Mucosa of descending colon (tissue), 3 donors: ENCODE results near the gene LENEP. TPM values are rescaled to one million over a fixed set of nuclear protein-coding genes. Genes with fewer than 3 reads are reported as not detected.

Experiments used
- ATAC-seq: fragments of 200-7000 bp; cut with Tn5 transposase; one replicate; pipeline ENCODE4 v1.9.1; 2020; ENCODE audit warnings: mild to moderate bottlenecking, moderate library complexity
- DNase-seq, 3 donors: peaks; one replicate each; pipeline ENCODE4 v3.0.0-alpha.2; 2020
- H3K36me3 ChIP-seq: fragments of 200-600 bp; one replicate; pipeline ENCODE4 v1.8.0; 2021; ENCODE audit warnings: low read depth, mild to moderate bottlenecking
- H3K4me1 ChIP-seq: fragments of 200-600 bp; one replicate; pipeline ENCODE4 v1.8.0; 2021; ENCODE audit warnings: low read depth, mild to moderate bottlenecking
- H3K4me3 ChIP-seq: fragments of 200-600 bp; one replicate; pipeline ENCODE4 v1.8.0; 2021; ENCODE audit warnings: mild to moderate bottlenecking
- H3K9me3 ChIP-seq: fragments of 200-600 bp; one replicate; pipeline ENCODE4 v1.8.0; 2021; ENCODE audit warnings: mild to moderate bottlenecking
- CTCF ChIP-seq: fragments of 200-600 bp; IDR thresholded peaks from one replicate; pipeline ENCODE4 v1.8.0; 2022; ENCODE audit warnings: antibody characterized with exemption, mild to moderate bottlenecking
- intact Hi-C, 2 donors: fragments of 100-400 bp; cut with DNase I in 1 of 2; cut with micrococcal nuclease in 1 of 2; formaldehyde crosslinking; loops; one replicate each; pipeline versions ENCODE4 v1.11.0 to v1.11.1; 2022; cut with DNase I, micrococcal nuclease
- total RNA-seq, 3 donors: library from RNA; stranded (reverse); fragmentation: NEBNext Ultra II Directional in 2 of 3; extraction: Animal tissue kit (Norgen Biotek cat#: 25700) in 2 of 3; gene quantifications; one replicate each; pipeline versions ENCODE4 v1.2.1 to v1.2.4, GENCODE V29; 2021 to 2023
- donor health status: DM: no; HTN: no; CAD: no; lungs with moderate emphysema.
- donor health status: DM: no; HTN: no; CAD: no.
- donor health status: DM: no; HTN: yes; CAD: no.

Gene LENEP
- total RNA-seq, 3 donors from 2014 or later, result 0.60 to 0.76 TPM; not detected in 1

GRCh38 chr1:154954541-154954940 lies 38.8 kb upstream of the LENEP start:
- Histone ChIP-seq H3K4me3 (no peak overlapping the region), H3K4me1 (peaks cover 39% of the 10 kb centered on the region), H3K36me3 (no peaks in the 10 kb centered on the region), H3K9me3 (no peaks in the 10 kb centered on the region)
- no peak for DNase-seq
- intact Hi-C loops, result no loop called here
- TF ChIP-seq CTCF, result no peak
- no peak for ATAC-seq

GRCh38 chr1:154955039-154955717 lies 38.2 kb upstream of the LENEP start:
- intact Hi-C loops, result no loop called here
- H3K4me3 ChIP-seq, result peak overlapping the region; percentile 22
- ATAC-seq (peak; percentile 80), DNase-seq (peak; percentile 59 to 85 (median 71))
- no peaks in the 10 kb centered on the region for H3K9me3 ChIP-seq
- peaks cover 39% of the 10 kb centered on the region for H3K4me1 ChIP-seq
- no peaks in the 10 kb centered on the region for H3K36me3 ChIP-seq
- TF ChIP-seq CTCF, result no peak

GRCh38 chr1:154955718-154956543 lies 37.5 kb upstream of the LENEP start, which contains the start of gene PBXIP1:
TSS of gene PBXIP1 (minus strand) at chr1:154956099. CDS start at chr1:154953721, 2,378 bp downstream.
- ATAC-seq (peak; percentile 87), DNase-seq (peak; percentile 62 to 92 (median 64))
- H3K4me1 ChIP-seq, result peaks cover 46% of the 10 kb centered on the region
- intact Hi-C loops, result no loop called here
- no peaks in the 10 kb centered on the region for H3K9me3 ChIP-seq
- peak within 1 kb of the TSS; percentile 22 for H3K4me3 ChIP-seq
- TF ChIP-seq CTCF, result no peak
- no peaks in the 10 kb centered on the region for H3K36me3 ChIP-seq

GRCh38 chr1:154956544-154956941 lies 36.8 kb upstream of the LENEP start:
- intact Hi-C loops, result no loop called here
- no peak for ATAC-seq
- no peaks in the 10 kb centered on the region for H3K9me3 ChIP-seq
- peak overlapping the region; percentile 22 for H3K4me3 ChIP-seq
- DNase-seq, result peak in 2 of 3 donors; percentile 47 to 48
- no peak for TF ChIP-seq CTCF
- H3K36me3 ChIP-seq, result no peaks in the 10 kb centered on the region
- H3K4me1 ChIP-seq, result peaks cover 42% of the 10 kb centered on the region

GRCh38 chr1:154957091-154957657 lies 36.2 kb upstream of the LENEP start:
- intact Hi-C loops, result no loop called here
- TF ChIP-seq CTCF, result no peak
- no peaks in the 10 kb centered on the region for H3K9me3 ChIP-seq
- H3K4me1 ChIP-seq, result peaks cover 38% of the 10 kb centered on the region
- no peak for ATAC-seq
- peak in 2 of 3 donors; percentile 23 to 29 for DNase-seq
- no peaks in the 10 kb centered on the region for H3K36me3 ChIP-seq
- no peak overlapping the region for H3K4me3 ChIP-seq
